Body of pancreas (tissue), 4 donors: Measurements from ENCODE around the gene GTF2IRD2.
"Not testable (repeated sequence)": the region's sequence is repeated elsewhere in the genome, so short reads cannot be mapped to it uniquely, and the experiment has no call there.

Experiments used
- POLR2A ChIP-seq, 3 donors: fragments of 450-650 bp; IDR thresholded peaks; one replicate each; pipeline ENCODE4 v1.6.1; 2016; ENCODE audit warnings: antibody characterized with exemption in 3 of 3, mild to moderate bottlenecking in 2 of 3
- TF ChIP-seq, protein P1 (sequence below), 7 experiments: fragments of 450-650 bp in 4 of 7; fragments of 200-600 bp in 3 of 7; sonication (generic) in 3 of 7; IDR thresholded peaks; one replicate each; pipeline ENCODE4 v1.5.1; 2016 to 2019; ENCODE audit warnings: antibody characterized with exemption in 7 of 7

DNA sequence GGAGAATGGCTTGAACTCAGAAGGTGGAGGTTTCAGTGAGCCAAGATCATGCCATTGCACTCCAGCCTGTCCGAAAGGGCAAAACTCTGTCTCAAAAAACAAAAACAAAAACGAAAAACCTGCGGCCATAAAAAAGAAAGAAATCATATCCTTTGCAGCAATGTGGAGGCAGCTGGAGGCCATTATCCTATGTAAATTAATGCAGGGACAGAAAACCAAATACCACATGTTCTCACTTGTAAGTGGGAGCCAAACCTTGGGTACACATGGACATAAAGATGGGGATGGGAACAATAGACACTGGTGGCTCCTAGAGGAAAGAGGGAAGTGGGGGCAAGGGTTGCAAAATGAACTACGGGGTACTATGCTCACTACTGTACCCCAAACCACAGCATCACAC, 21.0 kb downstream of the GTF2IRD2 start:
- TF ChIP-seq, protein P1, sequence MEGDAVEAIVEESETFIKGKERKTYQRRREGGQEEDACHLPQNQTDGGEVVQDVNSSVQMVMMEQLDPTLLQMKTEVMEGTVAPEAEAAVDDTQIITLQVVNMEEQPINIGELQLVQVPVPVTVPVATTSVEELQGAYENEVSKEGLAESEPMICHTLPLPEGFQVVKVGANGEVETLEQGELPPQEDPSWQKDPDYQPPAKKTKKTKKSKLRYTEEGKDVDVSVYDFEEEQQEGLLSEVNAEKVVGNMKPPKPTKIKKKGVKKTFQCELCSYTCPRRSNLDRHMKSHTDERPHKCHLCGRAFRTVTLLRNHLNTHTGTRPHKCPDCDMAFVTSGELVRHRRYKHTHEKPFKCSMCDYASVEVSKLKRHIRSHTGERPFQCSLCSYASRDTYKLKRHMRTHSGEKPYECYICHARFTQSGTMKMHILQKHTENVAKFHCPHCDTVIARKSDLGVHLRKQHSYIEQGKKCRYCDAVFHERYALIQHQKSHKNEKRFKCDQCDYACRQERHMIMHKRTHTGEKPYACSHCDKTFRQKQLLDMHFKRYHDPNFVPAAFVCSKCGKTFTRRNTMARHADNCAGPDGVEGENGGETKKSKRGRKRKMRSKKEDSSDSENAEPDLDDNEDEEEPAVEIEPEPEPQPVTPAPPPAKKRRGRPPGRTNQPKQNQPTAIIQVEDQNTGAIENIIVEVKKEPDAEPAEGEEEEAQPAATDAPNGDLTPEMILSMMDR (IDR thresholded peaks at IDR 0.05) = not testable (repeated sequence)
- TF ChIP-seq POLR2A (IDR thresholded peaks at IDR 0.05) = not testable (repeated sequence)
